ENCODE data around the gene CCDC57. TPM values are rescaled to one million over a fixed set of nuclear protein-coding genes. Genes with fewer than 3 reads are reported as not detected.
"Not testable (repeated sequence)": the region's sequence is repeated elsewhere in the genome, so short reads cannot be mapped to it uniquely, and the experiment has no call there.

The CCDC57 gene
- total RNA-seq, 3 donors from 2014 or later = 48.9 to 64.6 (median 60.5) TPM

DNA sequence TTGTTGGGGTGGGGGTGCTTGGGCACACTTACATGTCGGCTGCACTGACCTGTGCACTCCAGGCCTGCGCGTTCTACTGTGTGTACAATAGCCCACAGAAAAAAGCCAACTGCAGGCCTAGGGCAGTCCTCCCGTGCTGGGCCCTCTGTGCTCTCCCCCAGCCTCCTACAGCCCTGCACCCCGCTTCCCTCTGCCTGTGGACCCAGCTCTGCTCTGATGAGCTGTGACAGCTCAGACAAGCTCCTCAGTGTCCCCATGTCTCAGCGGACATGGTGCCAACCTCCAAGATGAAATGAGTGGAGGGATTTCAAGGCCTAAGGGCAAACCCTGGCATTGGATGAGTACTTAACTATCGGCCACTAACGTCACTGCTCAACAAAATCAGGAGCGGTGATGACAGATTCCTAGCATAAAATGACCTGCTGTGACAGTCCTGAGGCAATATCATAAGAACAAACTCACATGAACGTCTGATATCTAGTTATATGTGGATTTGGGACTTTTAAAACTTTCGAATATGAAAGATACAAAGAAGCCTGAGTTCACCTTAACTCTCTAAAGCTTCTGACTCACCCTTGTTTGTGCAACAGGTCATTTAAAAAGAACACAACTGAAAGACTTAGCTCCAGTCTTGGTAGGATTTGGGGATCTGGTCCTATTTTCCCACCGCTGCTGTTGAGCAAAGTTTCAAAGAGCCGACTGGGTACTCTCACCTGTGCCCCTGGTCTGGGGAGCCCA lies 34.7 kb downstream of the CCDC57 start:
- Mint-ChIP-seq H3K4me3 (no peak overlapping the region), H3K4me1 (ENCODE audit: low read depth) (no peaks in the 10 kb centered on the region), H3K36me3 (ENCODE audit: insufficient read depth) (peaks cover 18% of the 10 kb centered on the region), H3K27me3 (ENCODE audit: low read depth) (no peaks in the 10 kb centered on the region), H3K9me3 (no peaks in the 10 kb centered on the region)
- ATAC-seq (no peak), DNase-seq (no peak)

DNA sequence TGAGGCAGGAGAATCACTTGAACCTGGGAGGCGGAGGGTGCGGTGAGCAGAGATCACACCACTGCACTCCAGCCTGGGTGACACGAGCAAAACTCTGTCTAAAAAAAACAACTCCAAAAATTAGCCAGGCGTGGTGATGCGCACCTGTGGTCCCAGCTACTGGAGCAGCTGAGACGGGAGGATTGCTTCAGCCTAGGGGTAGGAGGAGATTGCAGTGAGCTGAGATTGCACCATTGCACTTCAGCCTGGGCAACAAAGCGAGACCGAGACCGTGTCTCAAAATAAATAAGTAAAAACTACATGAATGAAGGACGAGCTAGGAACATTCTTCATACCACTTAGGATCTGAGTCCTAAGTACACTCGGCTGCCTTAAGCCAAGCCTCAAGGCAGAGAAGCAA lies 35.4 kb downstream of the CCDC57 start:
- ATAC-seq = no peak

DNA sequence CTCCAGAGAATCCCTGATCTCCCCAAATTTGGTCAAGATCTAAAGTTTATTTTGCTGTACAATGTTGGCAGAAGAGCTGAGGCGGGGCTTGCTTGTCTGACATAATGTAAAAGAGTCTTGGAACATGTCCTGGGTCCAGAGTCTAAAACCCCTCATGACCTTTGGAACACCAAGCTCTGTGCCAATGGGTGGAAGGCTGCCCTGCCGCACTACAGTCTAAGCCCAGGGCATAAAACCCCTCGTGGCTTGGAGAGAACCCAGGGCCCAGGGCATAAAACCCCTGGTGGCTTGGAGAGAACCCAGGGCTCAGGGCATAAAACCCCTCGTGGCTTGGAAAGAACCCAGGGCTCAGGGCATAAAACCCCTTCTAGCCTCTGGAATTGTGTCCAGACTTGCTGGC lies 36.7 kb downstream of the CCDC57 start:
- no peak for DNase-seq
- ATAC-seq = no peak
- H3K9me3 Mint-ChIP-seq = no peaks in the 10 kb centered on the region

More for the DNA sequence above, 35.4 kb downstream of the CCDC57 start:
- no peaks in the 10 kb centered on the region for H3K4me1 Mint-ChIP-seq (ENCODE audit: low read depth)
- no peak for DNase-seq
- no peaks in the 10 kb centered on the region for H3K27me3 Mint-ChIP-seq (ENCODE audit: low read depth)
- H3K36me3 Mint-ChIP-seq (ENCODE audit: insufficient read depth) = peaks cover 19% of the 10 kb centered on the region
- H3K9me3 Mint-ChIP-seq = no peaks in the 10 kb centered on the region
- H3K4me3 Mint-ChIP-seq = no peak overlapping the region

DNA sequence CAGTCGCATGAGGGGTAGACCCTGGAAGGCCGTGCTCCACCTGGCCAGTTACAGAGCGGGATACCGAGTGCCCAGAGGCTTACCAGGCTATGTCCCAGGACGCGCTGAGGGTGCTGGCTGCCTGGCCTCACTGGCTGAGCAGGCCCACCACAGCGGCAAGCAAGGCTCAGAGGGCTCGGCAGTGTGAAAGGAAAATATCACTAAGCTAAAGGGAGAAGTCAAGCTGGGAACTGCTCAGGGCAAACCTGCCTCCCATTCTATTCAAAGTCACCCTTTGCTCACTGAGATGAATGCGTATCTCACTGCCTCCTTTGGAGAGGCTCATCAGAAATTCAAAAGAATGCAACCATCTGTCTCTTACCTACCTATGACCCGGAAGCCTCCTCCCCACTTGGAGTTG lies 37.4 kb downstream of the CCDC57 start:
- ATAC-seq (no peak), DNase-seq (no peak)
- no peak overlapping the region for H3K4me3 Mint-ChIP-seq
- H3K4me1 Mint-ChIP-seq (ENCODE audit: low read depth) = no peaks in the 10 kb centered on the region
- H3K36me3 Mint-ChIP-seq (ENCODE audit: insufficient read depth) = peaks cover 22% of the 10 kb centered on the region
- H3K9me3 Mint-ChIP-seq = no peaks in the 10 kb centered on the region
- H3K27me3 Mint-ChIP-seq (ENCODE audit: low read depth) = no peaks in the 10 kb centered on the region

More for the DNA sequence above, 36.7 kb downstream of the CCDC57 start:
- H3K36me3 Mint-ChIP-seq (ENCODE audit: insufficient read depth) = peaks cover 19% of the 10 kb centered on the region
- no peaks in the 10 kb centered on the region for H3K27me3 Mint-ChIP-seq (ENCODE audit: low read depth)
- H3K4me1 Mint-ChIP-seq (ENCODE audit: low read depth) = no peaks in the 10 kb centered on the region
- H3K4me3 Mint-ChIP-seq = no peak overlapping the region

DNA sequence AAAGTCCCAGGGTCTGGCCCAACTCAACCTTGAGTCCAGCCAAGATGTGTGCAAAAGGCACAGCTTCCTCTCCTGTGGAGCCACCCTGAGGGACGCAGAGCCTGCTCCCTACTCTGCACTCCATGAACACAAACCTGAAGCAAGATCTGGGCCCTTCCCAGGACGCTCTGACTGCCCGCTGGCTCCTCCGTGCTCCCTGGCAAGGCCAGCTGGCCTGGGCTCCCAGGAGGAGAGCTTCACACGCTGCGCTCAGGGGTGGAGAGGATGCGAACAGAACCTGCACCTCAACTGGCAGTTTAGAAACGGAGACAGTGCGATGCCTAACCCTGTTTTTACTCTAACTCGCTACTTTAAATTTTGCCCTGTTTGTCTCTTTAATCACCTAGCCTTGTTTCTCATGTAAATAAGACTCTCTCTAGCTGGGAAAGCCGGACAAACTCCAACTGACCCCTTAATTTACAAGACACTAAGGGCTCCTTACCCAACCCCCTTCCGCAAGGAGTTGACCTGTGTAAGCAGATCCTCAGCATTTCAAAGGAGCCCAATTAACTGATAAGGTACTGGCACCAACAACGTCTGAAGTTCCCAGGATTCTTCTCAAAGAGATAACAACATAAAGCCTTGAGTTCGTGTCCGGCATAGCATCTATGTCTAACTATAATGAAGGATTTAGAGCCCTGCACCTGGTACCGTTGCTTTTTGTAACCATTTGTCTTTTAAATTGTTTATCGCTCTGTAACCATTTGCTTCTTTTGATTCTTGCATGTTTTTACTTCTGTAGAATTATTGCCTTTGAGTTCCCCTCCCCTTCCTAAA lies 38.4 kb downstream of the CCDC57 start:
- H3K4me3 Mint-ChIP-seq; ATAC-seq; H3K9me3 Mint-ChIP-seq; H3K4me1 Mint-ChIP-seq (ENCODE audit: low read depth); H3K27me3 Mint-ChIP-seq (ENCODE audit: low read depth); DNase-seq: not testable (repeated sequence)
- peaks cover 25% of the 10 kb centered on the region for H3K36me3 Mint-ChIP-seq (ENCODE audit: insufficient read depth)

DNA sequence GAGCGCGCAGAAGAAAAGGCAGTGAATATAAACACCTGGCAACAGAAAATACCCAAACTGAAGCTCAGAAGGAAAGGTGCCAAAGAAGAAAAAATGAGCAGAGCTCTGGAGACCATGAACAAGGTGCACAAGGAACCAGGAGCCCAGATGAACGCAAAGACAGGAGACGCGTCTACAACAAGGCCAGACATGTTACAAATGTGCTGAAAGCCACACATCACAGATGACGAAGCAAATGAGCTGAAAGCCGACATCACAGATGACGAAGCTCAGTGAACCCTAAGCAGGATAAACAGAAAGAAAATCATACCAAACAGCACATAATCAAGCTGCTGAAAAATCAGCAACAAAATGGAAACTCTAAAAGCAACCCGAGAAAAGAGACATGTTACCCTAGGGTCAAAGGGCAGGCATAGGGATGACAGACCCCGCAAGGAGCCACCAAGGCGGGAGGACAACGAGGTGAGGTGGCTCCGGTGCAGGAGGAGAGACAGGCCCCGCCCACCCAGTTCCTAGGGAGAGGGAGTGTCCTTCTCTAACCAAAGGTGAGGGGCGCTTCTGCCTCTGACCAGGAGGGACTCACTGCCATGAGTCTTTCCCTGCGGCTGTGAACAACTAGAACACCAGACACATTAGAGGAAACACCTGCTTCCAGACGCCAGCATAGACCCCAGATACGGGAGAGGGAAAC lies 39.1 kb downstream of the CCDC57 start:
- no peaks in the 10 kb centered on the region for H3K4me1 Mint-ChIP-seq (ENCODE audit: low read depth)
- H3K27me3 Mint-ChIP-seq (ENCODE audit: low read depth) = no peaks in the 10 kb centered on the region
- peaks cover 25% of the 10 kb centered on the region for H3K36me3 Mint-ChIP-seq (ENCODE audit: insufficient read depth)
- no peak for ATAC-seq
- no peak overlapping the region for H3K4me3 Mint-ChIP-seq
- H3K9me3 Mint-ChIP-seq = no peaks in the 10 kb centered on the region
- DNase-seq = no peak

DNA sequence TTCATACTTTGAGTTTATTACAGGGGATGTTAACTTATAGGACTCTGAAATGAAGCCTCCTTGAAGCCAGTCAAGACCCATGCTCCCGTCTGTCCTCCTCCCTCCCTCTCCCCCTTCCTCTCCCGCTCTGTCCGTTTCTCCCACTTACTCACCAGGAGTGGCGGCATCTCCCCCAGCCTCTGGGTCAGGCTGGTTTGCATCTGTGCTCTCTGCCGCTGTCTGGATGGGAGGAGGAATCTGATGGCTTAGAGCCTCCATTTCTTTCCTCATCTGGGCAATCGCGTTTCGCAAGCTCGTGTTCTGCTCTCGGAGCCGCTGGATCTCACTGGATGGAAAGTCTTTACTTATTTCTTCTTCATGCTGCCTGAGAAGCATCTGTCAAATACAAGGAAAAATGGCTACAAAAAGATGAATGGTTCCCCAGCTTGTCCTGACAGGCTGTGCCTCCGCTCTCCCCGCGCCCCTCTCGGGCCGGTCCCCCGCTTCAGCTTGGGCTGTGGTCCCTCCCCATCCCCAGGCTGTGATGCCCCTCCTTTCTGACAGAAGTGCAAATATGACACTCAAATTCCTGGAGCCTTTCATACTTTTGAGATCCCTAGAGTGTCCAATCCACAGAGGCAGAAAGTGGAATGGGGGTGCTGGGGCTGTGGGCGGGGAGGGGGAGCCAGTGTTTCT lies 40.0 kb downstream of the CCDC57 start:
- no peaks in the 10 kb centered on the region for H3K27me3 Mint-ChIP-seq (ENCODE audit: low read depth)
- H3K9me3 Mint-ChIP-seq = no peaks in the 10 kb centered on the region
- H3K36me3 Mint-ChIP-seq (ENCODE audit: insufficient read depth) = peaks cover 27% of the 10 kb centered on the region
- no peak for DNase-seq
- H3K4me1 Mint-ChIP-seq (ENCODE audit: low read depth) = no peaks in the 10 kb centered on the region
- no peak overlapping the region for H3K4me3 Mint-ChIP-seq
- ATAC-seq = no peak

DNA sequence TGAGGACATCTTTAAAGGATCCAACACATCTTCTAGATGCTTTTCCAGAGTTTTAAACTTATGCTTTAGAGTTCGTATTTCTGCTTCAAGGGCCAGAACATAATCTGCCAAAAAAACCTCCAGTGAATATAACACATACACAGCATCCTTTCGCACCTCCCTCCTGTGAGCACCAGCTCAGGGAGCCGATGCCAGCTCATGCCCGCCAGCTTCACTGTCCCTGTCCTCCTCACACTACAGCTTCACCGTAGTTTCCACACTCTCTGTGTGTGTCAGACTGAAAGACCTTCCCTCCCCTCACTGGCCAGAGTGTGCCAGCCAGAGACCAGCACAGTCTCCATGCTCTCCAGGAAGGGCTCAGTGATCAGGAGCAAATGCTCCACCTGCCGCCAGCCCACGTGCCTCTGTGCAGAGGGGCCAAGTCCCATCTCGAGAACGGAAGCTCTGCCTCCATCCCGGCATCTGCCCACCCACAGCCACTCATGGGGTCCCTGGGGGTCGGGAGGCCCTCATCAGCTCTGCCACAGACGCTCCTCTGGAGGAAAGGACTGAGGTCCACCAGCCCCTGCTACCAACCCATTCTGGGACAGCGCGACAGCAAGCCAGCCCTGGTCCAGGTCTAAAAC lies 40.8 kb downstream of the CCDC57 start:
- H3K27me3 Mint-ChIP-seq (ENCODE audit: low read depth) = no peaks in the 10 kb centered on the region
- peaks cover 27% of the 10 kb centered on the region for H3K36me3 Mint-ChIP-seq (ENCODE audit: insufficient read depth)
- H3K4me1 Mint-ChIP-seq (ENCODE audit: low read depth) = no peaks in the 10 kb centered on the region
- H3K9me3 Mint-ChIP-seq = no peaks in the 10 kb centered on the region
- ATAC-seq (no peak), DNase-seq (no peak)
- H3K4me3 Mint-ChIP-seq = no peak overlapping the region

DNA sequence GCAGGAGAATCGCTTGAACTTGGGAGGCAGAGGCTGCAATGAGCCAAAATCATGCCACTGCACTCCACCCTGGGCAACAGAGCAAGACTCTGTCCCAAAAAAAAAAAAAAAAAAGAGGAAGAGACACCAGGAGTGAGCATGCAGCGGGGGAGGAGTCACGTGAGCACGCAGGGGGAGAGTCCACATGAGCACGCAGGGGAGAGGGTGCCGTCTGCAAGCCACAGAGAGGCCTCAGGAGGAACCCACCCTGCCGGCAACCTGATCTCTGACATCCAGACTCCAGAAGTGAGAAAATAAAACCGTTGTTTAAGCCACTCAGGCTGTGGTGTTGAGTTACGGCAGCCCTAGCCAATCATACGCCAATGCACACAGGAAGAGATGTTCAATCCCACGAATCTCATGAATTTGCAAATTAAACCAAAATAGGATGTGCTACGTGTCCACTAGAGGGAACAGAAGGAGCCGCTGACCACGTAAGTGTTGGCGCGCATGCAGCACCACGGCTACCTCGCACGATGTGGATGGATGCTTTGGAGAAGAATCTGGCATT lies 42.2 kb downstream of the CCDC57 start:
- Mint-ChIP-seq H3K9me3 (no peaks in the 10 kb centered on the region), H3K4me1 (ENCODE audit: low read depth) (no peaks in the 10 kb centered on the region), H3K4me3 (no peak overlapping the region), H3K27me3 (ENCODE audit: low read depth) (no peaks in the 10 kb centered on the region), H3K36me3 (ENCODE audit: insufficient read depth) (peaks cover 29% of the 10 kb centered on the region)
- DNase-seq (no peak), ATAC-seq (no peak)

DNA sequence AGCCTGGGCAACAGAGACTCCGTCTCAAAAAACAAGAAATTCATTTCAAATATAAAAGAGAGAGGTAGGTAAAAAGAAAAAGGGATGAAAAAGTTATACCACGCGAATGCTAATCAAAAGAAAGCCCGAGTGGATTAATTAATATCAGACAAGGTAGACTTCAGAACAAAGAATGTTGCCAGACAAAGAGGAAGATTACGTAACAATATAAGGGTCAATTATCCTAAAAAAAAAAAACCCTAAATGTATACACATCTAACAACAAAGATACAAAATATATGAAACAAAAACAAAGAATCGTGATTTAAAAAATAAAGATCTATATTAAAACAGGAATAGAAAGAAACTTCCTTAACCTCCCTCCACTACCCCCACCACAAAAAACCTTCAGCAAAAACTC lies 44.1 kb downstream of the CCDC57 start:
- no peak for ATAC-seq
- H3K27me3 Mint-ChIP-seq (ENCODE audit: low read depth) = no peaks in the 10 kb centered on the region
- H3K4me1 Mint-ChIP-seq (ENCODE audit: low read depth) = no peaks in the 10 kb centered on the region
- peaks cover 25% of the 10 kb centered on the region for H3K36me3 Mint-ChIP-seq (ENCODE audit: insufficient read depth)
- H3K9me3 Mint-ChIP-seq = no peaks in the 10 kb centered on the region
- no peak overlapping the region for H3K4me3 Mint-ChIP-seq
- DNase-seq = no peak

DNA sequence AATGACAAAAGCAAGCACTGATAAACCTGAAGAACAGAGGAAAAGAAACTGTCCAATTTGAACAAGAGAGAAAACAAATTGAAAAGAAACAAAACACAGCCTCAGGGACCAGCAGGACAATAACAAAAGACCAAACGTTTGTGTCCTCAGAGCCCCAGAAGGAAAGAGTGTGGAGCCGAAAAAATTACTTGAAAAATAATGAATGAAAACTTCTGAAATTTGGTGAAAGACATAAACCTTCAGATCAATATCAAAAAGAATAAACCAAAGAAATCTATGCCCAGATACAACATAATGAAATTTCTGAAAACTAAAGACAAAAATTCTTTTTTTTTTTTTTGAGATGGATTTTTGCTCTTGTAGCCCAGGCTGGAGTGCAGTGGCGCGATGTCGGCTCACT lies 45.6 kb downstream of the CCDC57 start:
- ATAC-seq (no peak), DNase-seq (no peak)
- Mint-ChIP-seq H3K27me3 (ENCODE audit: low read depth) (no peaks in the 10 kb centered on the region), H3K36me3 (ENCODE audit: insufficient read depth) (peaks cover 25% of the 10 kb centered on the region), H3K4me3 (no peak overlapping the region), H3K4me1 (ENCODE audit: low read depth) (no peaks in the 10 kb centered on the region), H3K9me3 (no peaks in the 10 kb centered on the region)

DNA sequence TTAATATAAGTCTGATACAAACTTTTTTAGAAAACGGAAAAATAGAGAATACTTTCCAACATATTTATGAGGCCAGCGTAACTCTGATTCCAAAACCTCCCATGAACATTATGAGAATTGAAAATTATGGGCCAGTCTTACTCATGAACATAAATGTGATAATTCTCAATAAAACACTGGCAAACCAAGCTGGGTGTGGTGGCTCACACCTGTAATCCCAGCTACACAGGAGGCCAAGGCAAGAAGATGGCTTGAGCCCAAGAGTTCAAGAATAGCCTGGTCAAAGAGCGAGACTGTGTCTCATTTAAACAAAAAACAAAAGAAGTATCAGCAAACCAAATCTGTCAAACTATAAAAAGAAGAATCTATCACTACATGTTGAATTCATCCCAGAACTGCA lies 47.8 kb downstream of the CCDC57 start:
- Mint-ChIP-seq H3K36me3 (ENCODE audit: insufficient read depth) (peaks cover 27% of the 10 kb centered on the region), H3K4me1 (ENCODE audit: low read depth) (no peaks in the 10 kb centered on the region), H3K27me3 (ENCODE audit: low read depth) (no peaks in the 10 kb centered on the region), H3K9me3 (no peaks in the 10 kb centered on the region), H3K4me3 (no peak overlapping the region)
- DNase-seq (no peak), ATAC-seq (no peak)

DNA sequence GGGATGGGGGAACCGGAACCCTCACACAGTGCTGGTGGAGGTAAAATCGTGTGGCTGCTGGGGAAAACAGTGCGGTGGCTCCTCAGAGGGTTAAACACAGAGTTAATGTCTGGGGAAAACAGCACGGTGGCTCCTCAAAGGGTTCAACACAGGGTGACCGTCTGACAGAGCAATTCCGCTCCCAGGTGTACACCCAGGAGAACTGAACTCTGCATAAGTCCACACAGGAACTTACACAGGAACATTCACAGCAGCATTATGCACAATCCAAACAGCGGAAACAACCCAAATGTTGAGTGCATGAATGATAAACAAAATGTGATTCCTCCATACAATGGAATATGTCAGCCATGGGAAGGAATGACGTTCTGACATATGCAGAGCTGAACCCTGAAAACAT lies 51.4 kb downstream of the CCDC57 start:
- H3K36me3 Mint-ChIP-seq (ENCODE audit: insufficient read depth) = peaks cover 24% of the 10 kb centered on the region
- H3K4me3 Mint-ChIP-seq = no peak overlapping the region
- no peak for ATAC-seq
- H3K4me1 Mint-ChIP-seq (ENCODE audit: low read depth) = no peaks in the 10 kb centered on the region
- H3K27me3 Mint-ChIP-seq (ENCODE audit: low read depth) = no peaks in the 10 kb centered on the region
- no peak for DNase-seq
- no peaks in the 10 kb centered on the region for H3K9me3 Mint-ChIP-seq

DNA sequence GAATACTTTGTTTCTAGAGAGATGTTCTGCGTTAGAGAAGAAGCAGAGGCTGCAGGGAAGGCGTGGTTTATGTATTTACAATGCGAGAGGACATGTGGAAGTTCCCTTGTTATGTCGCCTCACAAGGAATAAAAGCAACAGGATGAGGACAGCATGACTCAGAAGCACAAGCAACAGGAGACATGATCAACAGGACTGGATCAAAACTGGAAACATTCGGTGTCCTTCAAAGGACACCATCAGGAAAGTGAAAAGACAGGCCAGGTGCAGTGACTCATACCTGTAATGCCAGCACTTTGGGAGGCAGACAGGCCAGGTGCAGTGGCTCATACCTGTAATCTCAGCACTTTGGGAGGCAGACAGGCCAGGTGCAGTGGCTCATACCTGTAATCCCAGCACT lies 52.6 kb downstream of the CCDC57 start:
- Mint-ChIP-seq H3K9me3 (no peaks in the 10 kb centered on the region), H3K4me1 (ENCODE audit: low read depth) (no peaks in the 10 kb centered on the region), H3K27me3 (ENCODE audit: low read depth) (no peaks in the 10 kb centered on the region), H3K4me3 (no peak overlapping the region), H3K36me3 (ENCODE audit: insufficient read depth) (peaks cover 17% of the 10 kb centered on the region)
- no peak for ATAC-seq
- no peak for DNase-seq
